AG20443 (cell line): Measurements from ENCODE around the gene OPCML.

Source experiments
- DNase-seq: peaks from one replicate; pipeline ENCODE4 v3.0.0; 2012; ENCODE audit warnings: low spot score, mixed read lengths

The OPCML gene

DNA sequence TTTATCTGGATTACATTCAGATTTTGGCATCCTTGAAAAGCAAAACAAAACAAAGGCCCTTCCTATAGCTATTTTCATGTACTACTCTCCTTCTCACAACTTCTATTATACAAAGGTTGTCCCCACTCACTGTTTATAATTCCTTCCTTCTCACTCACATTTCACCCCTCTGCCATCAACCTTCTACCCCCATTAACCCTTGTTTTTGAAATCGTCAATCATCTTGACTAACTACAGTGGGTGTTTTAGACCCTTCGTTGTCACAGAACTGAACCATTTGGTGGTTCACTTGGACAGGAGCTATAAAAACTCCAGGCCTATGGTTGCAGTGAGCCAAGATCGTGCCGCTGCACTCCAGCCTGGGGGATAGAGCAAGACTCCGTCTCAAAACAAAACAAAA lies 639.4 kb downstream of the OPCML start:
- DNase-seq: no peak

DNA sequence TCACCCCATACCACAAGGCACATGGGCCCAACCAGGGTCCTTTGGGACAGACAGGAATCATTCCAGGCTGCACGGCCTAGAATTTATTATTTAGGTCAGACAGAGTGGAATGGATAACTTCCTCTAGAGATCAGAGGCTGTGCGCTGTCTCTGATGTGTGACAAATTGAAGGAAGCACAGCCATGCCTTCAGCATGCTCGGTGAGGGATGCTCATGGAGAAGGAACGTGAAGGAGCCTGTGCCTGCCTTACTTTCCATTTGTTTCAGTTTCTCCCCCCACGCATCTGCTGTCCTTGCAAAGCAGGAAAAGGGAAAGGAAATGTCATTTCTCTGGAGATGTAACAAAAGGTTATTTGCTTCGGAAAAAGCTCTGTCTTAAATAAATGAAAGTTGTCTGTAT lies 644.1 kb downstream of the OPCML start:
- peak; percentile 46 for DNase-seq

GRCh38 chr11:132886335-132886734 lies 646.0 kb downstream of the OPCML start:
- DNase-seq: peak; percentile 74

DNA sequence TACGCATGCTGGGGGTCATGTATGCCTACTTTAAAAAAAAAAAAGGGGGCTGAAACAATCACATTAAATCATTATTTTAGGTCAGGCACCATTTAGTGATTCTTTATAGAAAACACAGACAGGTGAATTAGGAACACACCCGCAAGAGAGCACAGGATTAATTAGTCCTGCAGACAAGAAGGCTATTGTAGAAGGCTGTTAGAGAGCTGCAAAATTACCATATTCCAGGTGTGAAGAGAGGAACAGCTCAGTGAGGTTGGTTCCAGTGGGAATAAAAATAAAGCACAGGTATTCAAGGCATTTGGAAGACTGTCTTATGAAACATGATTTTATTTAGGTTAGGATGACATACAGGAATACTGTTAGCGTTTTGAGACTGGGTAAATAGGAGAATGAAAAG lies 649.1 kb downstream of the OPCML start:
- DNase-seq: no peak

- DNase-seq: no peak
Measured at GRCh38 chr11:132881622-132882021, 650.7 kb downstream of the OPCML start.

DNA sequence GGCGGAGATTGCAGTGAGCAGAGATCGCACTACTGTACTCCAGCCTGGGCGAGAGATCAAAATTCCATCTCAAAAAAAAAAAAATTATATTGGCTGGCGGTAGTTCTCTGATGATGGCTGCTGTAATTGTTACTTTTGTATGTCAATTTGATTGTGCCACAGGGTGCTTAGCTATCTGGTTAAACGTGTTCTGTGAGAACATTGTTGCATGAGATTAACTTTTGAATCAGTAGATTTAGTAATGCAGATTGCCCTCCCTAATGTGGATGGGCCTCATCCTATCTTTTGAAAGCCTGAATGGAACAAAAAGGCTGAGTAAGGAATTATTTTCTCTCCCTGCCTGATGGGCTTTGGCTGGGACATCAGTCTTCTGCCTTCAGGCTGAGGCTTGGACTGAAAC lies 654.2 kb downstream of the OPCML start:
- no peak for DNase-seq

- DNase-seq: no peak
Measured at GRCh38 chr11:132876705-132877104, 655.6 kb downstream of the OPCML start.

DNA sequence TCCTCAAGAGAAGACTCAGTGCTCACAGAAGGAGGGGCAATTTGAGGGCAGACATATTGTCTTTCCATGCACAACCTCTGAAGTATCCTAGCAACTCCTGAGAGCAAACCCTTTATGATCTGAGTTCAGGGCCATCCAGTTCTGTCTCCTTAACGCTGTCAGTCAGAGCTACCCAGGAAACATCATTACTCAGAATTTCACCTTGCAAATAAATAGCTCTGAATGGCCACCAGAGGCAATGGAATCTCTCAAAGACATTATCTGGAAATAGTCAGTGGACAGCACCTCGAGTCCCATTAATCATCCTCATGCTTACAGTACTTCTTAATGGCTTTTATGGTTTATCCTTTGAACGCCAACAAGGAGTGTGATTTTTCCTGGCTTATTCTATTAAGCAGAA lies 656.1 kb downstream of the OPCML start:
- DNase-seq: no peak

DNA sequence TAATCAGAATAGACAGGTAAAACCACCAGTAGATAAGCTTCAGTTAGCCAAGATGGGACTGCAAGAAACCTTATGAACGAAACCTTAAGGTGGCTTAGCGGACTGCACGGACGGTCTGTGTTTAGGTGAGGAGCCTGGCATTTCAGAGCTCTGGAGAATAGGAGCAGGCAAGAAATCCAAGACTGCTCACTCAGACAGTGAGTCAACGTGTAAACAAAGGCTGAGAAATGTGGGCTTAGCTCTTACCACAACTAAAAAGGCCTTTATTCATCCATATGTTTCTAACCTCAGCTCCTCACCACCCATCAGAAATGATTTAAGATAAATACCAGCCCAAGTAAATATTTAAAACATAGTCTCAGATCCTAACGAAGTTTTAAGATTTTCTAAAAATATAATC lies 657.7 kb downstream of the OPCML start:
- peak; percentile 66 for DNase-seq

GRCh38 chr11:132873841-132874240 lies 658.5 kb downstream of the OPCML start:
- DNase-seq: no peak

GRCh38 chr11:132872211-132872610 lies 660.1 kb downstream of the OPCML start:
- no peak for DNase-seq

- peak; percentile 39 for DNase-seq
Measured at GRCh38 chr11:132866783-132867545, 665.3 kb downstream of the OPCML start.

DNA sequence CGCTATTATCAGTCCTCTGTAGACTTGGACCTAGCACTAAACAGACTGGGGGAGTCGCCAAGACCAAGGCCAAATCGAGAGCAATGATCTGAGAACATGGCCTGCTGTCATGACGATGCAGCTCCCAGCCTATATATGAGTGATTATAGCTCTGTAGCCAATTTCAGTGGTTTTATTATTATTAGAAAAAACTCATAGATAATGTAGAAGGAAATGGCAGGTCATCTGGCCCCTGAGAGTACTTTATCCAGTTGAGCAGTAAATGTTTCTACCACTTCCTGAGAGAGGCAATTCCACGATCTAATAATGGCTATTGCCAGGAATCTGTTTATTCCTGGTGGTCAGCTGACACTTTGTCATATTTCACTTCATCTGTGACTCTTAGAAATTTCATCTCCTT lies 666.7 kb downstream of the OPCML start:
- DNase-seq: no peak

DNA sequence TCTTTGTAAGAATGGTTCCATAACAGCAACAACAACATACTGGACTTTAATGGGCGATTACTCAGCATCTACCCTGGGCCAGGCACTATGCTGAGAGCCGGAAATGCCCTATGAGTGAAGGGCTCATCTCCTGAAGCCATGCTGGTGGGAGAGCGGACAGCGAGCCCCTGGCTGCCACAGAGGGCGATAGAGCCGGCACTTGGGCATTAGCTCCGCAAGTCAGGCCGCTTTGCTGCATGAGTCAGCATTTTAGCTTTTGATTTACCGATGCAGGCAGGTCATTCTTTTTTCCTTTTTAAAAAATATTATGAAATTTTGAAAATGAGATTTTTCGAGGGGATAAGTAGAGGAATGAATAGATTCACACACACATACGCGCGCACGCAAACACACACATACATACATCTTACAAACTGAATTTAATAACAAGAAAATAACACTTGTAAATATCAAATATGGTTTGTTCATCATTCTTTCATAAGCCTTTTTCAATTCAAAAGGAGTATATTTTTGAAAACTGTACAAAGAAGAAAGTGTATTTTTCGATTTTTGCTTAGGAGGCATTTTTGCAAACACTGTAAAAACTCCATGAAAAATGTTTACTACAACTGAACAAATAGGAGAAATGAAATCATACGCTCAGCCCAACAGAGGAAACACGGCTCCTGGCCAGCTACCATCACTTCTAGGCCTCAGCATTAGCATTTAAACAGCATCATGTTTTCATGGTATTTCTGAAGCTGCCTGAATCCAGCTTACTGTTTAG lies 667.3 kb downstream of the OPCML start:
- DNase-seq: no peak

- no peak for DNase-seq
Measured at GRCh38 chr11:132862933-132863332, 669.4 kb downstream of the OPCML start.

GRCh38 chr11:132862137-132862536 lies 670.2 kb downstream of the OPCML start:
- DNase-seq: no peak

DNA sequence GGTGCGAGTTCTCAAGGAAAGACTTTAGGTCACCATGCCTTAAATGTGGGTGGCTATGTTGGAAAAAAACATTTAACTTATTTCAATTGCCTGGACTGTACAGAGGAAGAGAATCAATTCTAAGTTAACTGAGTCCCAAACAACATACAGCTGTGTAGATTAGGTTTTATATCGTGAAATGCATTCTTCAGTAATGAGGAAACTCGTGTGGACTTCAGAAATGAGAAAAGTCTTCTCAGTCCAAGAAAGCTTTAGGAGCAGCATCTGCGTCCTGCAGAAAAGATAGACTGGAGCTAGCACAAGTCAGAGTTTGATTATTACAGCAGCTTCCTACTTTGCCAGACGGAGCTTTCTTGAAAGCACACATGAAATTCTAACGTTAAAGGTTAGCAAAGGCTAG lies 673.0 kb downstream of the OPCML start:
- no peak for DNase-seq

DNA sequence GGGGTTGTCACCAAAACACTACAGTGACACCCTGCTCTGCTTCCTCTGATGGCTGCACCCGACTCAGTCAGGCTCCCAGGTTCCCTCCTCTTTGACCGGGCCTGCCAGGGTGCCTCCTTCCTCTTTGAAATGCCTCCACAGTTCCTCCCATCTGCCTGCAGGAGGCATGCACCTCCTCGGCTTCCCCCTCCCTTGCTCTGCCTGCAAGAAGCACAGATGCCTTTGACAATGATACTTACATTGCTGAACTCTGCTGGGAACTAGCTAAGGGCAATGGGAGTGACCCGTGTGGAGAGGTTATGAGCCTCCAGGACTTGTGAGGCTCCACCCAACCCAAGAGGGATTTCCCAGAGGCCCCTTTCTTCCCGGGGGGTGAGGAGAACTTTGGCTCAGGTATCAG lies 674.1 kb downstream of the OPCML start:
- peak; percentile 48 for DNase-seq

- DNase-seq: no peak
Measured at GRCh38 chr11:132856032-132856431, 676.3 kb downstream of the OPCML start.

GRCh38 chr11:132855516-132855915 lies 676.8 kb downstream of the OPCML start:
- DNase-seq: no peak

DNA sequence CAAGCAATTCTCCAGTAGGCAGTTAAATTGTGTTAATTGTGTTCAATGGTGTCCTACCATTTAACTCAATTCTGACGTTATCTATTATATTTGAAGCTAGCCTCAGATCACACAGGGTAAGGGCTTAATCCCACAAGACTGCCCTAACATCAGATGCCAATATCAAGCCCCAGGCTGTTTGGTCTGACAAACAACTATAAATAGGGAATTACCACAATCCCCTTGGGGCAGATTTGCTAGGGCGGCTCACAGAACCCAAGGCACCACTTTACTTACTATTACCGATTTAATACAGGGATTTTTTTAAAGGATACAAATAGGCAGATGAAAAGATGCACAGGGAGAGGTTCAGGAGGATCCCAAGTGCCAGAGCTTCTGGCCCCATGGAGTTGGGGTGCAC lies 678.4 kb downstream of the OPCML start:
- no peak for DNase-seq

DNA sequence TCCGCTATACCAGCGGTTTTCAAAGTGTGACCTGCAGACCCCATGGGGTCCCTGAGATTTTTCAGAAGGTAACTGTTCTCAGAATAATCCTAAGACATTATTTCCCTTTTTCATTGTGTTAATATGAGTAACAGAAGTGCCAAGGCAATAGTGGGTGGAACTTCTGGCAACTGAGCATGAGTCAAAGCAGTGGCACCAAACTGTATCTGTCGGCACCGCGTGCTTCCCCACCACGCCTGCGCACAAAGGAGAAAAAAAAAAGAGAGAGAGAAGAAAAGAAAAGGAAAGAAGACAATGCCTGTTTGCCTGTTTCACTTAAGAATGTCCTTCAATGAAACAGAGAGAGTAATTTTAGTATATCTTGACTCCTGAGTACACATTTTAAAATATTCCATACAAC lies 679.9 kb downstream of the OPCML start:
- no peak for DNase-seq

DNA sequence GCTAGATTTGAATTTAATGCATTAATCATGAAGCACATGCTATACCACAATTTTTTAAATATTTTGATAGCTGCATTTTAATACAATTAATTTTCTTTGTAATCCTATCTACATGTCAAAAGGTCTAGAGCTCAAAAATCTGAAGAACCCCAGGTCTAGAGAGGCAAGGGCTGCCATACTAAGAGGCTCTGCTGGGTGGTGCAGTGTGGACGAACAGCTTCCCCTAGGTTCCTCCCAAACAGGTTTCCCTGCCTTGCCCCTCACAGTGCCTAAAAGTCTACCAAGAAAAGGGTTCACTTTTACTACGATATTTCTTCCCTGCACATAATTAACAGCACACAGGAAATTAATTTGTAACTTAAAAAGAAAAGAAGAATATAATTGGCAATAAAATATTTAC lies 681.1 kb downstream of the OPCML start:
- DNase-seq: no peak

DNA sequence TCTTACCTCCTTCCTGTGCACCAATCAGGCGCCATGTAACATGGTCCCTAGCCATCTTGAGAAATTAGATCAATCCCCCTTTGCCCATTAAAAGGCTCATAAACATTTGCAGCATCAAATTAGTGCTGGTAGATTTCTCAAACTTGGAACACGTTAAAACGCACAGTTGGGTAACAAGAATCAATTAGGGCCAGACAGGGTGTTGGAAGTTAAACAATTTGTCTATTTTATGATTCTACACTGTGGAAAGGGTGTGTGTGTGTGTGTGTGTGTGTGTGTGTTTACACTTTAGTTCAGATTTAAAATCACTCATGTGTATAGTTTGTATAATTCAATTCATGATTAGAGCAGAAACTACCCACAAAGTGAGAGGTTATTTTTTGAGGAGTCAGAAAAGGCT lies 682.0 kb downstream of the OPCML start:
- no peak for DNase-seq
